GM21737 (cell line): Measurements from ENCODE around the gene CTBP2.
"Not testable (repeated sequence)": the region's sequence is repeated elsewhere in the genome, so short reads cannot be mapped to it uniquely, and the experiment has no call there.

ENCODE experiments used
- ATAC-seq: cut with Tn5 transposase; IDR thresholded peaks from one replicate; pipeline ENCODE4 v1.9.1; 2021; ENCODE audit warnings: mild to moderate bottlenecking, moderate library complexity; ENCODE audit not compliant: unreplicated experiment

CTBP2 gene

DNA sequence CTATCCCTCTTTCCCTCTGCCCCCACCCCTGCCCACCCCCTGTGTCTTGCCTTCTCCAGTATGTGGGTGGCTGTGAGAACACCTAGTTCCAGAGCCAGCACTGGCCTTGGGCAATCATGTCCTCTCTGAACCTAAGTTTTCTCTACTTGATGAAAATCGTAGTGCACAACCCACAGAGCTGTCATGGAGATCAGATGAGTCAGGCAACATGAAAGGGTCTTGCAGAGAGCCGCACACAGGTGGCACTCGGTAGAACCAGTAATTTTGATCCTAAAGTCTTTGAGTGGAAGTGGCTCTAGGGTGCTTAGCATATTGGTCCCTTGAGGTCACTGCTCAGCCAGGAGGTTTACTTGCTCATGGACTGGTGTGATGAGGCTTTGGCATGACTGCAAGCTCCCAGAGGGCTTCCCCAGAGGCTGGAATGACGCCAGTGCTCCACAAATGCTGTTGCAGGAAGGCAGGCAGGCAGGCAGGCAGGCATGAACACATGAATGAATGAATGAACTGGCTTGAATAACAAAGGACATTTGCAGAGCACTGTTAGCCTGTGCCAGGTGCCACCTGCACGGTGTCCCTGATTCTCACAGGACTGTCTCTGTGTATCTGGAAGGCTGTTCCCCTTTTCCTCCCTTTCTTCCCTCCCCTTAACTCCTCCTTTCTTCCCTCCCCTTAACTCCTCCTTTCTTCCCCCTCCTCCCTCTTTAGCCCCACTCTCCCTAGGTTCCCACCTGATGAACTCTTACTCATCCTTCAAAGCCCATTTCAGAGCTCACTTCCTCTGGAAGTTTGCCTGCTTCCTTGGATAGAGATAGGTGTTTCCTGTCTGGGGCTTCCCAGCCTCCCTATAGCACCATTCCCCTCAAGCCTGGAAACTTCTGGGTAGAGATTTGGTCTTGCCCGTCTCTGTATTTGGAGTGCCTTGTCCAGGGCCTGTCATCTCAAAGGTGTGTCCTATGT is 27.2 kb upstream of the CTBP2 start:
- no peak for ATAC-seq

DNA sequence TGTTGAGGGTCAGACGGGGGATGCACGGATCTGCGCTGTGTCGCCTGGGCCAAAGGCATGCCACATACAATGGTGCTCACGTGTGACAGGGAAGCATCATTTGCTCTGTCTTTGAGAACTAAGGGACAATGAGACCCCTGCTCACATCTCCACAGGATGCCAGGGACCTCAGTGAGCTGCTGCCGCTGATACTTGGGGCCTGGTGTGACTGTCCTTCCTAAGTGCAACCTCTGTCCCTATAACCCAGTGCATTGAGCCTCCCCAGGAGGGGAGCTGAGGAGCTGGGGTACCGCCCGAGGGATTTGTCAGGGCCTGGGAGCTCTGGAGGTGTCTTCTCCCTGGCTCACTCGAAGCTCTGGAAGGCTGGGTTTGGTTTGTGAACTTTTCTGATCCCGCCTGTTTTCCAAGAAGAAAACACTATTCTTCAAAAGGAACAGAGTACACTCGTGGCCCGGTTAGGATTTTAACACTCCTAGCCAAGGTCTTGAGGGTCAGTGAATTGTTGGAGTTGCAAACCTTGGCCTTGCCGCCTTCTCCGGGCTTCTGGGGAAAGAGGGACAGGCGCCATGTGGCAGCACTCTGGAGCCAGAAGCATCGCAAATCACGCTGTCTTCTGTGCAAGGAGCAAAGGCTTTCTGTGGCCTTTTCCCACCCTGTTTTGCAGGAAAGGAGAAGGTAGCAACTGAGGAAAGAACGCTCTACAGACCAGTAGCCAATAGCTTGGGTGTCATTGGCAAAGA is 26.2 kb upstream of the CTBP2 start:
- no peak for ATAC-seq

GRCh38 chr10:125179107-125179506 is 18.7 kb upstream of the CTBP2 start:
- not testable (repeated sequence) for ATAC-seq

DNA sequence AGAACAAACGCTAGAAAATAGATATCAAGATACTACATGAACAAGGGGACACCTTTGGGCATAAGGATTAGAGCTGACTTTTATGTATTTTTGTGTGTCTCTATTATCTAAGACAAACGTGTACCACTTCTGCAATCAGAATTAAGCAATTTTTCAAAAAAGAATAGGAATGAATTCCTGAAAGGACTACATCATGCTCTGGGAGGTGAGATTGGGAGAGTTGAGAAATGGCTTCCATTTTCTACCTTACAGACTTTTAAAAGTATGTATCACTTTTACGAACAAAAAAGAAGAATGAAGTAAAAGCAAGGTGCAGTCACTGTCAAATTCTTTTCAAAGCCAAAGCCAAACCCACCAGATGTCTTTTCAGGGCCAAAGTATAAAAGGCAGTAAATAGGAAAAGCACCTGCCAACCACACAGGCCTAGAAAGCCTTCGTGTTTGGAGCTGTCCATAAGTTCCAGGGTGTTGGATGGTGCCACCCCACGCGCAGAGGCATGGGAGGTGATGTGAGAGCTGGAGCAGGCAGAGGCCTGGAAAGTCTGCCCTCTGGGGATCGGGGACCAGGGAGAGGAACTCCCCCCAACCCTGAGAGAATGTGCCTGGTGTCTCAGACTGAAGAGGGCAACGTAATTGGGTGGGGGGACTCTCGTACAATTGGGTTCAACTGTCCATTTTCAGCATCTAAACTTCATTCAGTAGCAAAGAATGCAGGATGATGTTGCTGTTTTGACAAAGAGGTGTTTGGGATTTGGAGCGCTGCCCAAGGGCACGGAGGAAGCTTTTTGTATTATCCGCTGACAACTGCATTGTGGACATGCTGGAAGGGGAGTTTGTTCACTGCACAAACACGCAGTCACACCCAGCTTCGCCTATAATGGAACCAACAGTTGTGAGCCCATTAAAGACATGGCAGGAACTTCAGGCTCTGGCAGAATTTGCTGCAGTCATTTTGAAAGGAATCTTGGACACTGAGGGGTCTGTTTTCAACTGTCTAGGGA is 17.6 kb upstream of the CTBP2 start:
- ATAC-seq = no peak

GRCh38 chr10:125175807-125176206 is 15.4 kb upstream of the CTBP2 start:
- ATAC-seq = no peak

GRCh38 chr10:125174360-125174759 is 14.0 kb upstream of the CTBP2 start:
- ATAC-seq = no peak

GRCh38 chr10:125172694-125173093 is 12.3 kb upstream of the CTBP2 start:
- no peak for ATAC-seq

GRCh38 chr10:125171402-125172306 is 11.3 kb upstream of the CTBP2 start:
- ATAC-seq = no peak

DNA sequence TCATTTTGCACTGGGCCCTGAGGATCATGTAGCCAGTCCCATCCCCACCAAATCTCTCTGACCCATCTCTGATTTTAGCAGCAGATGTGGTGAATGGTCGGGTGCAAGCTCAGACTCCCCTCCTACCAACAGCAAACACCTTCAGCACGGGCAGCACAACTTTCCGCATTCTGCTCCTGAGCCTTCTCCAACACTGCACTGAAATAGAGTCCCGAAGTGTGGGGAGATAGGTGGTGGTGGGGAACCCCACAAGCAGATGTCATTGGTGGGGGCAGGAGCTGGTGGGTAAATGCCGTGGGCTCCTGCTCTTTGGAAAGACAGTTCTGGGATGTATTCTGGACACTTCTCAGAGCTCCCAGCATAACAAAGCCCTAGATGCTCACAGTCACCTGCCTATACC is 9.6 kb upstream of the CTBP2 start:
- no peak for ATAC-seq

- no peak for ATAC-seq
Measured at GRCh38 chr10:125169279-125169678, 8.9 kb upstream of the CTBP2 start.

DNA sequence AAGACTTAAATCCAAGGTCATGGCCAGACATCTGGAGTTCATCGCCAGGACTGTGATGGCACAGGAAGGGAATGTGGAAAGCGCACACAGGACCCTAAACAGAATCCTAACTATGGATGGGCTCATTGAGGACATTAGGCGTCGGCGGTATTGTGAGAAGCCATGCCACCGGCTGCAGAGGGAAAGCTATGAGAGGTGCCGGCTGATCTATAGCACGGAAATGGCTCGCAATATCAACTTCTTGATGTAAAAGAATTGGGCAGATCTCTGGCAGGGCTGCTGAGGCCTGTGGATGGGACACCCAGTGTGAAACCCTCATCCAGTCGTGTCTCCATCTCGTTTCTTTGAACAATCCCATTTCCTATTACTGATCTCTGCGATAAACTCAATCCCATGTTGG is 6.3 kb upstream of the CTBP2 start:
- ATAC-seq = no peak

DNA sequence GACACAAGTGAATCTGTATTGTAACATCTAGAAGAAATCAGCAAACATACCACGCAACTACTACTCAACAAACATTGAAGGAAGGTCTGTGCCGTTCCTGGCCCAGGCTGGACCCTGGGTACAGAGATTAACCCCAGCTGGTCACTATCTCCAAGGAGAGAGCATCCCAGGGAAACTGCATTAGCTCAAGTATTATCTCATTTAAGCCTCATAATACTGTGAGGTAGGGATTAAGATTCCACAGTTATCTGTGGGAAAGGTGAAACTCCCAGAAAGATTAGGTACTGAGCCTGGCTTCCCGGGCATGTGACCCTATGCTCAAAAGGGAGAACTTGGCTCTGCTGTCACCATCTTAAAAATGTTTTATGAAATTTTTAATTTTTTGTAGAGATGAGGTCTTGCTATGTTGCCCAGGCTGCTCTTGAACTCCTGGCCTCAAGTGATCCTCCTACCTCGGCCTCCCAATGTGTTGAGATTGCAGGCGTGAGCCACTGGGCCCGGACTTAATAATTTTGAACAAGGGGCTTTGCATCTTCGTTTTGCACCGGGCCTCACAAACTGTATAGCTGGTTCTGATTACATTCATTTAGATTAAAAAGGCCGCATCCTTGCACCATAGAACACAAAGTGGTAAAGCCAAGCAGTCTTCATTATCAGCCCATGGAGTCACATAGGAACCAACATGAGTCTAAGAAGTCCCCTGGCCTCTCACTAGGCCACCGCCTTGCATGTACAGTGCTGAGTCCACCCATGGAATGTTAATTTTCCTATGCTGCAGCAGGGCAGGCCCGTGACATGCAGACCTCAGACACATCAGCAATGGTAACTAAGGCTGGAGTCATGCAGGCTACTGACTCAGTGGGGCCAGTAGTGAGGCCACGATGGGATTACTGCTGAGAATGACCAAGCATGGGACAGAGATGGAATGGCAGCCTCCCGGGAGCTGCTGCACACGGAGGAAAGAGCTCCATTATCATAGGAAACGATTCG is 5.5 kb upstream of the CTBP2 start:
- ATAC-seq = no peak

DNA sequence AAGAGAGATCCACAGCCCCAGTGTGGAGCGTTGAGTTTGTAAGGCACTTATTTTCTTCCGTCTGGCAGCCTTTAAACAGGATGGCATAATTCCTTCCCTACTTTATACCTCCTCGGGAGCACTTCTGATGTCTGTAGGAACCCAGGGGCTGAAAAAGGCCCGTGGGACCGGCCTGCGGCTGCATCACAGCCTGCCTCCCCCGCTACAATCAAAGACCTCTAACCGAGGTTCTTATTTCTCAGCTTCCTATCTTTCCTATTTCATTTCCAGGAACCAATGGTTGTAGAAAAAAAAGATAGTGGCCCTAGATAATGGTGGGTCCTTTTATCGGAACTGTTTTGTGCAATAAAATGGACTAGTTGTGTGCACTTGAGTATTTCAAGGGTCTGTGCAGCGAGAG is 4.1 kb upstream of the CTBP2 start:
- ATAC-seq = no peak

- ATAC-seq = no peak
Measured at GRCh38 chr10:125163803-125164202, 3.4 kb upstream of the CTBP2 start.

DNA sequence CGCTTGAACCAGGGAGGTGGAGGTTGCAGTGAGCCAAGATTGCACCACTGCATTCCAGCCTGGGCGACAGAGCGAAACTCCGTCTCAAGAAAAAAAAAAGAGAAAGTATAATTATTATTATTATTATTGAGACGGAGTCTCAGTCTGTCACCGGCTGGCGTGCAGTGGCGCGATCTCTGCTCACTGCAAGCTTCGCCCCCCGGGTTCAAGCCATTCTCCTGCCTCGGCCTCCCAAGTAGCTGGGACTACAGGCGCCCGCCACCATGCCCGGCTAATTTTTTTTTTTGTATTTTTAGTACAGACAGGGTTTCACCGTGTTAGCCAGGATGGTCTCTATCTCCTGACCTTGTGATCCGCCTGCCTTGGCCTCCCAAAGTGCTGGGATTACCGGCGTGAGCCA is 2.9 kb upstream of the CTBP2 start:
- not testable (repeated sequence) for ATAC-seq

DNA sequence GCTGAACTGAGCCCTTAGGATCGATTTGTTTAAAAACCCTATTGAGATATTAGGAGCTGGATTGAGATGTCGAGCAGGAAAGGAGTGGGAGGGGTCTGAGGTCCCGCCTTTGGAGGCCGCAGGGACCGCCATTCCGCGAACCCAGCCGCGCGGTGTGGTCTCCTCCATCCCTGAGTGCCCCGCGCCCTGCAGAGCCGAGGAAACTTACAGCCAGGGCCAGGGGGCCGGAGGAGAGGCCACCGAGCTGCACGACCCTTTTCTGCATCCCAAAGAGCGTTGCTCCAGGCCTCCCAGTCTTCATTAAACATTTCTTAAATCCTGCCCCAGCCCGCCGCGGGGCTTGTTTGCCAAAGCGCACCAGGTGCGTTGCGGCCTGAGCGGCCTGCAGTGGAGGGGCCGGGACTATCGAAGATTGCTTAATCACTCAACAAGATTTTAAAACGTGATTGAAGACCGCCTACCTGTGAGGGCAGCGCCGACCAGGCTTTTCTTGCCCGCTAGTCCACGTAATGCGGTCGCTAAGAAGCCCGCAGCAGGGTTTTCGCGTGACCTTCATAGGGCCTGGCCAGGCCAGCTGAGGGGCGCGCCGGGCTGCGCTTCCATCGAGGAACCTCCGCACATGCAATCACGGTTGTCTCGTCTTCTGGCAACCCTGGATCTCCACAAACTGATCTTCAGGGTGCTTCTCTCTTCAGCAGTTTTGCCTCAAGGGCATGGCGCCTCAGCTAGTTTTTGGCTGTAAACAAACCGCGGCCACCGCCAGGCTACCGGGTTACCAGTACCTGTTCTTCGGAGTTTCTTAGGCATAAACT is 2.0 kb upstream of the CTBP2 start:
- ATAC-seq = no peak

GRCh38 chr10:125161707-125162119 is 1.4 kb upstream of the CTBP2 start:
- no peak for ATAC-seq
